AG08395 (cell line): ENCODE data around the gene C2CD2L.
"Not testable (repeated sequence)": the region's sequence is repeated elsewhere in the genome, so short reads cannot be mapped to it uniquely, and the experiment has no call there.

Source experiments
- DNase-seq: peaks from one replicate; pipeline ENCODE4 v3.0.0; 2012; ENCODE audit warnings: mixed read lengths, low spot score

The C2CD2L gene

DNA sequence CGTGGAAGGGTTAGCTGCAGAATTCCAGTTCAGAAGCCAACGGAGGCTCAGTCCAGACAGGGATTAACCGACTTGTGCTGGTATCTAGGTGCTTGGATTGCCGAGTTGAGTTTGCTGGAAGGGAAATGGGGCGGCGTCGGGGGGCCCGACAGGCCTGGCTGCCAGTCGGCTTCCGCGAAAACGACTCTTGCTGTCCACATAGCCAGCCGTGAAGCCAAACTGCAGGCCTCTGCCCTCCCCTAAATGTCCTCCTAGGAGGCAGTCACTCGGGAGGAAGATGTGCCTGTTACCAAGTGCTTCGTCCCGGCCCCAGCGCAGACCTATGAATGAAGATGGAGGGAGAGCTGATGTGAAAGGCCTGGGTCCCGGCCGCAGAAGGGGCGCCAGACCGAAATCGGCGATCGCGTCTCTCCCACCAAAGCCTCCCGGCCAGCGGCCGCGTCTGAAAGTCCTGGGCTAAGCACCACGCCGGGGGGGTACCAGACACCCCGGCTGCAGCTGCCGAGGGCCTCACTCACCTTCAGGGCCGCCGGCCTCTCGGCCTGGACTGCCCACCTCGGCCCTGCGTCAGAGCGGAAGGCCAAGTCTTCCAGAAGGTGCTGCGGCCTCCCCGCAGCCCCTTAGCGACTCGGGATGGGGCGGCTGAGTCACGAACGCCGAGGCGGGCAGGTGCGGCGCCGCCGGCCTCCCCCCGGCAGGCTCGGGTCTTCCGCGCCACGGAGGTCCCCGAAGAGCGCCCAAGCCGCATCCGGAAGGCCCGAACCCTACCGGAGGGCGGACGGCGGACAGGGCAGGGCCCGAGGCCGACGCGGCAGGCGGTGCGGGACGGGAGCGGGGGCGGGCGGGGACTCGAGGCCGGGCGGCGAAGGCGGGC is 13.0 kb upstream of the C2CD2L start:
- DNase-seq, result peak; percentile 12

DNA sequence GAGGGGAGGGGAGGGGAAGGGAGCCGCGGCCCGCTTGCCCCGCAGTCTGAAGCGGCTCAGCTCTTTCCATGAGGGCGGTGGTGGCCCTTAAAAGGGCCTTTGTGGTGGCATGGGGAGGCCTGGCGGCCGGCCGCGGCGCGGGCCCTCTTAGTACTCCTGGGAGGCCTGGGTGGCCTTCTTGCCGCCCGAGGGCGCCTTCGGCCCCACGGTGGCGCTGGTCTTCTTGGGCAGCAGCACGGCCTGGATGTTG is 12.4 kb upstream of the C2CD2L start:
- DNase-seq, result peak; percentile 67

DNA sequence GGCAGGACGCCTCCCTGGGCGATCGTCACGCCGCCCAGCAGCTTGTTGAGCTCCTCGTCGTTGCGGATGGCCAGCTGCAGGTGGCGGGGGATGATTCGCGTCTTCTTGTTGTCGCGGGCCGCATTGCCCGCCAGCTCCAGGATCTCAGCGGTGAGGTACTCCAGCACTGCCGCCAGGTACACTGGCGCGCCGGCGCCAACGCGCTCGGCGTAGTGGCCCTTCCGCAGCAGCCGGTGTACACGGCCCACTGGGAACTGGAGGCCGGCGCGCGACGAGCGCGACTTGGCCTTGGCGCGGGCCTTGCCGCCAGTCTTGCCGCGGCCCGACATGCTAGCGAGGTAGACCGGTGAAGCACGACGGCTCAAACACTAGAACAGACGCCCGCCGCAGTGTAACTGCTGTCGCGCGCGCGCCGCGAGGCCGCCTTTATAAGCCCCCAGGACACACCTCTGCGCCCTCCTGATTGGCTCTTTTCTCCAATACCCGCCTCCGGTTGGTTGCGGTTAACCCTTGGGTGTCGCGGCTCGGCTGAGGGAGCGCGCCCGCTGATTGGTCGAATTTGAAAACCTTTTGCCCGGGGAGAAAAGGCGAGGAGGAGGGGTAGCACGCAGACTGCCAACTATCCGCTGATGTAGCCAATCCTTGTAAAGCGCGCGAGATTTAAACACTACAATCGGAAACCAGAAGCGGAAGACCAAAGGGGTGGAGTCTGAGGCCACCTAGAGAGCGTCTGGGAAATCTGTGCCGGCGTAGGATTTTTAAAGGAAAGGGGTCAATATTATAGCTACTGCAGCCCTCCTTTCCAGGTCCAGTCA is 11.9 kb upstream of the C2CD2L start:
- DNase-seq, result peak; percentile 100

DNA sequence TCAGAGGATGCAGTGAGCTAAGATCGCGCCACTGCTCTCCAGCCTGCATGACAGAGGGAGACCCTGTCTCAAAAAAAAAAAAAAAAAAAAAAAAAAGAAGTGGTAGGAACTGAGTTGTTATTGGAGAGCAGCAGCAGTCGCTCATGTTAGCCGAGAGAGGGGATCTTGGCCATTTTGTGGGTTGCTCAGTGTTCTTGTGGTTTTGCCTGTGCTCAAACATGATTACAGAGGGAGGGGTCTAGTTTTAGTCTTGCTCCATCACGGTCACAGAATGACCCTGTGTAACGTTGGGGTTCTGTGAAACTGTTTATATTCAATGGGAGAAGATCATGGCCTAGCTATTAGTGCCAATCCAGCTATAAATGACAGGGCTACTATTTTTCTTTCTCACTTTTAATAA is 7.4 kb upstream of the C2CD2L start:
- DNase-seq, result no peak

DNA sequence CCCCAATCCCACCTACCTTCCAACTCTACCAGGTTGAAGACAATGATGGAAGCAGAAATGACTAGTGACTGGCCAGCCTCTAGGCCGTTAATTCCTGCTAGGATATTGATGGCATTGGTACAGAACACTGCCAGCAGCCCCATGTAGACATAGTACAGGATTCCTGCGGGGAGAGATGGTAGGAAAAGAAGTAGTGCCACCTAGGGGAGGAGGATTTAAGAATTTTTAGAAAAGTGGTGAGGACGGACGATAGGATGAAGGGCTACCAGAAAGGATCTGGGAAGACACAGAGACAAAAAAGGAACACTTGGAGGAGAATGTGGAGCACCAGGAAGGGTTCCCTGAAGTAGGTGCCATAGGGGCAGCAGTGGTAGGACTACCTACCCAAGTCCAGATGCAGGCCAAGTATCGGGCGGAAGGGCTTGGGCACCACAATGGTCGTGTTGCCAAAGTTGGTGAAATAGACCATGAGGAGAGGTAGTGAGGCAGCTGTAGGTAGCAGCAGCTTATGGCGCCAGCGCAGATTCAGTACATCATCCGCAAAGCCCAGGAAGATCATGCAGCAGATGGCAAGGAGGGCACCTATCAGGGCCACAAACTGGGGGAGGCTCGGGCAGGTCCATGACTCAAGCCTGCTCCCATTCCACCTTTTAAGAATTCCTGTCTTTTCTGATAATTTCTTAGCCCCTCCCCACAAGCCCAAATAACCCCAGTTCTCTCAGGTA is 6.7 kb upstream of the C2CD2L start:
- DNase-seq, result peak; percentile 58

DNA sequence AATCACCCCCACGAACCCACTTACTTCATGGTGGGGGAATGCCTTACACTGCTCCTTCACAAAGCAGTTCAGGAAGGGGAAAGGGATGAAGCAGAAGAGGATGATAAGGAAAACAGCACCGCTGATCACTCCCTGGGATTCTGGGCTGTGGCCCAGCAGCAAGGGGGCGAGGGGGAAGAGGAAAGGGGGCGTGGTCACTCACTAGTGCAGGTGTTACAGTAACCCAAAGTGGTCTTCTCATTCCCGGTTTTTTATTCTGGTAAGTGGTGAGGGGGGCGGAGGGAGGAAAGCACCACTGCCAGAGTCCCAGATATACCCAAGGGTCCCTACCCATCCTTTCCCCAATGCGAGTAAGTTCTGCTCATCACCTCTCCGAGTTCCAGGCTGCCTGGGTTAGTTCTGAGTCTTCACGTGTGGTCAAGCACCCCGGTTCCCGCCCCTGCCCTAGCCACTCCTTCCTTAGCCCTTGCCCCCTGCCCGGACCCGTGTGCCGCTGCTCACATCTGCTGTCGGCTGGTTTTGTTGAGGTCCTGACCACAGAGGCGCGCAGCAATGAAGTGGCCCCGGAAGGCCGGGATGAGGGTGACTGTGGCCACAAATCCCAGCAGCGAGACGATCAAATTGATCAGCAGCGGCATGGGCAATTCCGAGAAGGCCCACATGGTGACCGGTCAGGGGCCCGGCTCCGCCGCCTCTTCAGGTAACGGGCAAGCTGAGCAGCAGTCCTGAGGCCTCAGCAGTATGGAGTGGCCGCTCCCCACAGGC is 6.0 kb upstream of the C2CD2L start:
- no peak for DNase-seq

DNA sequence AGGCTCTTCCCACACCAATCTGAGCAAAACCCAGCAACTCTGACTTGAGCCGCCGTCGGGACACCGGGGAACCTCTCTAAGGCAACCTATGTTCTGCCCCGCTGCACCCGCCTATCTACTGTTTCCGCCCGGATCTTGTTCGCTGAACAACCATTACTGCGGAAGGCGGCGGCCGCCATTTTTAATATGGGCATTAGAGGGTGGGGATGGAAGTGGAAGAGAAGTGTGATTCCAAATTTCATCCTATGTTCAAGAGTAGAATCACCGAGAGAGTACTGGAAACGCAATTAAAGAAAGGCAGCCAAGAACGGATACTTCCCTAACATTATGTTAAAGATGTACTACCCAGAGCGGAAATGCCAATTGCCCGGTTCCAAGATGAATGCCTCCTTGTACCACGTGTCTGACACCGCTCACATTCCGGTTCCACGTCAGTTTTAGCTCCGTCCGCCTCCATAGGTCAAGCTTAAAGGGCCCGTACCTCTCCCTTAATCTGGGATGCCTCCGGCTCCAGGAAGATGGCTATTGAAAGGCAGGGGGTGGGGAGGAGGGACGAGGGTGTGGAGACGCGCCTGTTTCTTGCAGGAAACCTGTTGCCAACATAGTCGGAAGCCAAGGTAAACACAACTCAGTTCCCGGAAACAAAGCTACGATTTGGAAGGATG is 5.3 kb upstream of the C2CD2L start, which contains the start of gene DPAGT1:
TSS of gene DPAGT1 (minus strand) at position 95 of the 665 bp plus-strand sequence. CDS start 198 bp downstream, outside the sequence.
- peak; percentile 90 for DNase-seq

DNA sequence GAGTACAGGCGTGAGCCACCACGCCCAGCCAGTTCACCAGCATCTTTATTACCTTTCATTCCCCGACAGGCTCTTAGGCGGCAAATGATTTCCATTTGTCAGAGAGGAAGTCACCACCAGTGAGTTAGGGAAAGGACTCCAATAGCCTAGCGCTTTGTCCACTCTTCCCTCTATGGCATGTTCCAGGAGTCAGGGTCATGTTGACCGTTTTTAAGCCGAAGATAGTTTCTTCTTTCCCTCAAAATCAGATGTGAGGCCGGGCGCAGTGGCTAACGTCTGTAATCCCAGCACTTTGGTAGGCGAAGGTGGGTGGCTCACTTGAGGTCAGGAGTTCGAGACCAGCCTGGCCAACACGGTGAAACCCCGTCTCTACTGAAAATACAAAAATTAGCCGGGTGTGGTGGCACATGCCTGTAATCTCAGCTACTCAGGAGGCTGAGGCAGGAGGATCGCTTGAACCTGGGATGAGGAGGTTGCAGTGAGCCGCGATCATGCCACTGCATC is 3.9 kb upstream of the C2CD2L start:
- DNase-seq, result not testable (repeated sequence)

DNA sequence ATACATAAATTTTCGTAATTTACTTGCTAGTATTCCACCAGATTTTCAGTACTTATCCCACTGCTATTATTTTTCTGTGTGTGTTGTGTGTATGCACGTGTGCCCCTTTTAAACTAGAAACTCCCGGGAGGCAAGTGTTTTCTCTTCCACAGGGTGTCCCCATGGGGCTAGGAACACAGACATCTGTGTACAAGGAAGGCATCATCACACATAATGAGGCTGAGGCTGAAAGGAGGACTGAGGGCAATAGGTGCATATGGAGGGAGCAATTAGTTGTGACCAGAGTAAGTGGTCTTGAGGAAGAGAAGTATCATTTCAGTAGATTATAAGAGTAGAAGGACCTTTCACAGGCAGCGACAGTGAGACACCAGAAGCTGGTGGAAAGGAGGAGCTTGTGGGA is 3.4 kb upstream of the C2CD2L start:
- no peak for DNase-seq

DNA sequence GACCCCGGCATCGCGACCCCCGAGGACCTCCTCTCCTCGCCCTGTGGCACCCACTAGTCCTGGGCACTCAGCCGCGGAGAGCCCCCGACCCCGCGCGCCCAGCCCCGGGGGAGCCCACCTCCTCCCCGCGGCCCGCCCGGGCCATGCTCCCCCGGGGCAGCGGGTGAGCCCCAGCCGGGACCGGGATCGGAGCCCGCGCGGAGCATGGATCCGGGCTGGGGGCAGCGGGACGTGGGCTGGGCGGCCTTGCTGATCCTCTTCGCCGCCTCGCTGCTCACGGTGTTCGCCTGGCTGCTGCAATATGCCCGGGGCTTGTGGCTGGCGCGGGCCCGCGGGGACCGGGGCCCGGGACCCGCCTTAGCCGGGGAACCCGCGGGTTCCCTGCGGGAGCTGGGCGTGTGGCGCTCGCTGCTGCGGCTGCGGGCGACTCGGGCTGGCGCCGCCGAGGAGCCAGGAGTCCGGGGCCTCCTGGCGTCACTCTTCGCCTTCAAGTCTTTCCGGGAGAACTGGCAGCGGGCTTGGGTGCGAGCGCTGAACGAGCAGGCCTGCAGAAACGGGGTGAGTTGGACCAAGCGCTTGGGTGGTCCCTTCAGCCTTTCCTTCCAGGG is 498 bp downstream of the C2CD2L start:
- peak; percentile 31 for DNase-seq

DNA sequence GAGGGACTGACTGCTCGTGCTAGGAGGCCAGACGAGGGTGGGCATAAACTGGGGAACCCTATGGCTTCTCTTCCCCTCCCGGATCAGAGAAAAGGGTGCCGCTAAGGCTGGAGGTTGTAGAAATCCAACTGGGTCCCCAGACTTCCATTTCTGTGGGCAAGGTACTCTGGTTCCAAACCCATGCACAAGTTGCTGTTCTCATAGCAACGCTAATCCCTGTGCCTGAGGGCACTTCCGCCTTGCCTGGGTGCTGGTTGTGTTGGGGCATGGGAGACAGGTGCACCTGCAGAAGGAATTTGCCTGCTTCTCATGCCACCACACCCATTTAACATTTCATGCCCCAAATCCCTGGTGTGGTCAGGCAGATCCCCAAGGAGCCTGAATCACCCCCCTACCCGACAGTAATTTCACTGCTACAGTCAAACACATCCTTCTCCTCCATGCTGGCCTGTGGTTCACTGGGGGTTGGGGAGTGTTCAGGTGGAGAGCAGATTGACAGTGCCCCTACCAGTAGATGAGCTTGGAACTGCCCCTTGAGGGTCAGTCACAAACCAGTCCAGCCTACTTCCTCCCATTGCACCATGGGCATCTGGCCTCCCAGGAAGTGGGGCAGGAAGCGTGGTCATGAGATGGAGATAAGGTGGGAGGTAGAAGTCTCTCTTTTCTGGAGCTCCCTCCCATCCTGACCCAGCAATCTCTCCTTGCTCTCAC is 1.2 kb downstream of the C2CD2L start:
- no peak for DNase-seq

DNA sequence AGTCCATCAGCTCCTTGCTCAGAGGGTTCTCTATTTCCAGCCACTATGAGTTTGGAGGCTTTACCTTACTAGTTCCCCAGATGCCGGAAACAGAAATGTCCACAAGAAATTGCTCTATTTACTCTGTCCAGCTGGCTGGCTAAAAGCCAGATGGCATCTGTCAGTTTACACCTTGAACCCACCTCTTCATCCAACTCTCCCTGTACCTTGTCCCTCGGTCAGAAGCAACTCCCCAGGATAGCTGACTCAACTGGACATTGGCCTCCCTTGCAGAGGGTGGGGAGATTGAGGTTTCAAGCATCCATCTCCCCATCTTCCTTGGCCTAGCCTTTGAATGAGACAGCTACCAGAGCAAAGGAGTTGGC is 1.7 kb downstream of the C2CD2L start:
- DNase-seq, result no peak

DNA sequence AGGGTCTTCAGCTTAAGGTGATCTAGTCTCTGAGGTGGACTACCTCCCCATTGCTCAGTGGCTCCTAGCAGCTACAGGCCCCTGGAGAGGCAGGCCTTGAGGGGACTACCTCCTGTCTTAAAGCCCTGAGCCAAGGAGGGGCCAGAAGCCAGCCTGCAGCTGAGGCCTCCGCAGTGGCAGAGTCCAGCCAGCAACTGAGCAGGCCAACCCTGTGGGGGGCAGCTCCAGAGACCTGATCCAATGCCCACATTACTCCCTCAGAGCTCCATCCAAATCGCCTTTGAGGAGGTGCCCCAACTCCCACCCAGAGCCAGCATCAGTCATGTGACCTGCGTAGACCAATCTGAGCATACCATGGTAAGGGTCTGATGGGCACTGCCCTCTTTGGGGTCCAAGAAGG is 2.7 kb downstream of the C2CD2L start:
- DNase-seq, result no peak

DNA sequence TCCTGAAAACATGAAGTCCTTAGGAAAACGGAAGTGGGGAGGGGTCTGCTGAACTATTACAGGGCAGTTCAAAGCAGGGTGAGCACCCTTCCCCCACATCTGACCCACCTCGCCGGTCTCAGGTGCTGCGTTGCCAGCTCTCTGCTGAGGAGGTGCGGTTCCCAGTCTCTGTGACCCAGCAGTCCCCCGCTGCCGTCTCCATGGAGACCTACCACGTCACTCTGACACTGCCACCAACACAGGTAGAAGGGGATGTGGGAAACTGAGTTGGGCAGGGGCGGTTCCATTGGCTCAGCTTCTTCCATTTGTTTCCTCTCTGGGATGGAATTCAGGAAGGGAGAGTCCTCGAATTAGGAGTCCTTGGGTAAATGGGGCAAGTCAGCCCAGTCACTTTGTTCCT is 3.3 kb downstream of the C2CD2L start:
- no peak for DNase-seq

DNA sequence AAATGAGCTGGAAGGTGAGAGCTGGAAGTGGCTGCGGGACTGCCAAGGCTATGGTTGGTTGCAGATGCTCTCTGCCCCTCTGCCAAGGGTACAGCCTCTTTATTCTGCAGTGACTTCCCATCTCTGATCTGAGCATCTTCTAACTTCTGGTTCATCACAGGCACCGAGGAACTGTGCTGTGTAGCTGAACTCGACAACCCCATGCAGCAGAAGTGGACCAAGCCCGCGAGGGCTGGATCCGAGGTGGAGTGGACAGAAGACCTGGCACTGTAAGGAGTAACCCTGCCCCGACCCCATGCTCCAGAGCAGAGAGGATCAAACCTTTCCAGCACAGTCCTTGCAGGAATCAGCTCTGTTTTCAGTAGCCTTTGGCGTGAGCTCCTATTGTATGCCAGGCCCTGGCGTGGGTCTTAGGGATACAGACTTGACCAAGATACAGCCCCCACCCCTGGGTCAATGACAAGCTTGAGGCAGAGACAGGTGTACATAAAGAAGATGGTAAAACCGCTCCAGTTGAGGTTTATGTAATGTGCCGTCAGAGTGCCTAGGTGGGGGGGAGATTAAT is 4.3 kb downstream of the C2CD2L start:
- DNase-seq, result no peak

DNA sequence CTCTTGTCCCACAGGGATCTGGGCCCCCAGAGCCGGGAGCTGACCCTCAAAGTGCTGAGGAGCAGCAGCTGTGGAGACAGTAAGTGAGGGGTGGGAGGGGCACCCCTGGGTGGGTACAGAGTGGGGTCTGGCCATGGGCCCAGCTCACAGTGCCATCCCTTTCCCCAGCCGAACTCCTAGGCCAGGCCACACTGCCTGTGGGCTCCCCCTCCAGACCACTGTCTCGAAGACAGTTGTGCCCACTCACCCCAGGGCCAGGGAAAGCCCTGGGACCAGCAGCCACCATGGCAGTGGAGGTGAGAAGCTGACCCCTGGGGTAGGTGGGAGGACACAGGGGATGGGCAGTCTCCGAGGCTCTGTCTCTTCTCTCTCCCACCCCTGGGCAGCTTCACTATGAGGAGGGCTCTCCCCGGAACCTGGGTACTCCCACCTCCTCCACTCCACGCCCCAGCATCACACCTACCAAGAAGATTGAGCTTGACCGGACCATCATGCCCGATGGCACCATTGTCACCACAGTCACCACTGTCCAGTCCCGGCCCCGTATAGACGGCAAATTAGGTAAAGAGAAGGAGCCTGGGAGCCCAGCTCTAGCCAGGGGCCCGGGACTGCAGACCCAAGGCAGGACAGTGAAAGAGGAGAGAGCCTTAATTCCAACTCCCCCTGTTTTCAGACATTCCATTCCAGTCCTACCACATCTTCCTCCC is 5.3 kb downstream of the C2CD2L start:
- DNase-seq, result no peak

DNA sequence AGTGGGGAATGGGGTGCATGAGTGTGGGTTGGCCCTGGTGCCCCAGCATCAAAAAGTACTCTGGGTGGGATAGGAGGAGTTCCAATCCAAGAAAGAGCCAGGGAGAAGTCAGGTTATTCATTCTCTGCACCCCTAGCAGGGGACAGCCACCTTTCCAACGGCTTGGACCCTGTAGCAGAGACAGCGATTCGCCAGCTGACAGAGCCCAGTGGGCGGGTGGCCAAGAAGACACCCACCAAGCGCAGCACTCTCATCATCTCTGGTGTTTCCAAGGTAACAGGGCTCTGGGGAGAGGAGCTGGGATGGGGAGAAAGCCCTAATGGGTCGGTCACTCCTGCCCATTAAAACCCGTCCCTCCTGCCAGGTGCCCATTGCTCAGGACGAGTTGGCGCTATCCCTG is 6.6 kb downstream of the C2CD2L start:
- DNase-seq, result no peak

DNA sequence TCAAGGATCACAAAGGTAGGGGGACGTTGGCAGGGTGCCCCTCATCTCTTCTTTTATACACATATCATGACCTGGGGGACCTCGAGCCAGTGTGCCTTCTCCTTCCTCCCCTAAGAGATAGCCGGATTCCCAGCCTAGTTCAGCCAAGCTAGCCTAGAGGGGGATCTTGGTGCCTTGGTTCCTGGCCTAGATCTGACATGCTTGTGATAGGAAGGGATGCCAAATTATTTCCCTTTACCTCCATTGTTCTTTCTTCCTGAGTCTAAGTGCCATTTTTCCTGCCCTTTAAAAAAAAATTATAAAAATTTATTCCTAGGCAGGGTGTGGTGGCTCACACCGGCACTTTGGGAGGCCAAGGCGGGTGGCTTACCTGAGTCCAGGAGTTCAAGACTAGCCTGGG is 7.2 kb downstream of the C2CD2L start:
- no peak for DNase-seq
